ENCODE results near the gene NTNG1. TPM values are rescaled to one million over a fixed set of nuclear protein-coding genes. Genes with fewer than 3 reads are reported as not detected.

The NTNG1 gene
- total RNA-seq, 4 donors from 2014 or later = 0.44 to 0.98 (median 0.51) TPM; not detected in 1

GRCh38 chr1:107449326-107449725, 308.5 kb downstream of the NTNG1 start:
- no peak for TF ChIP-seq CTCF (IDR thresholded peaks at IDR 0.05; ENCODE audit: low read depth)

- no peak for TF ChIP-seq CTCF (IDR thresholded peaks at IDR 0.05; ENCODE audit: low read depth)
Observed at GRCh38 chr1:107450899-107451664, 310.2 kb downstream of the NTNG1 start.

GRCh38 chr1:107451715-107452114, 310.9 kb downstream of the NTNG1 start:
- no peak for TF ChIP-seq CTCF (IDR thresholded peaks at IDR 0.05; ENCODE audit: low read depth)

GRCh38 chr1:107454791-107455190, 314.0 kb downstream of the NTNG1 start:
- no peak for TF ChIP-seq CTCF (IDR thresholded peaks at IDR 0.05; ENCODE audit: low read depth)

GRCh38 chr1:107457989-107458388, 317.1 kb downstream of the NTNG1 start:
- no peak for TF ChIP-seq CTCF (IDR thresholded peaks at IDR 0.05; ENCODE audit: low read depth)

GRCh38 chr1:107459204-107459904, 318.5 kb downstream of the NTNG1 start:
- no peak for TF ChIP-seq CTCF (IDR thresholded peaks at IDR 0.05; ENCODE audit: low read depth)

- TF ChIP-seq CTCF (IDR thresholded peaks at IDR 0.05; ENCODE audit: low read depth) = no peak
Observed at GRCh38 chr1:107460035-107460434, 319.2 kb downstream of the NTNG1 start.

All from subcutaneous adipose tissue (tissue), 4 donors.